HG03175 (cell line): ENCODE data around the gene KRTAP5-1.
"Not testable (repeated sequence)": the region's sequence is repeated elsewhere in the genome, so short reads cannot be mapped to it uniquely, and the experiment has no call there.

ENCODE experiments used
- ATAC-seq: cut with Tn5 transposase; IDR thresholded peaks from one replicate; pipeline ENCODE4 v1.9.1; 2021; ENCODE audit warnings: mild to moderate bottlenecking, moderate library complexity; ENCODE audit not compliant: unreplicated experiment

The KRTAP5-1 gene

GRCh38 chr11:1584661-1585370 is at the start of gene KRTAP5-1:
TSS of gene KRTAP5-1 (minus strand) at chr11:1585283. CDS start at chr11:1585249, 34 bp downstream.
- not testable (repeated sequence) for ATAC-seq

DNA sequence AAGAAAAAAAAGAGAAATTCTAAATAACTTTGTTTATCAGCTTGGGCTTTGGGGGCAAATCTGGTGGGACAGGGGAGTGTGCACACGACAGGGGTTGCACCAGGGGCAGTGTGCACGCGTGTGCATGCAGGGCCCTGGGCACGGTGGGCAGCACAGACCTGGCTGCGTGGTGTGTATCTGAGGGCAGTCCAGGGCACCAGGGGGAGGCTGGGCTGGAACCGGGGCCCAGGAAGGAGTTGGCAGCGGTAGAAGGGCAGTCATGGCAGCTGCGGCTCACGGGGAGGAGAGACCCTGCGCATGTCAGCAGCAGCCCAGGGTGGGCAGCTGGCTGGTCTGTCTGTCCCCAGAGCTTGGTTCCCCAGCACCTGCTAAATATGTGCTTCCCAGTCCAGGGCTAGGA is 48.8 kb upstream of the KRTAP5-1 start:
- ATAC-seq, result no peak

- no peak for ATAC-seq
Observed at GRCh38 chr11:1632053-1632714, 47.1 kb upstream of the KRTAP5-1 start.

GRCh38 chr11:1631066-1631568 is 46.0 kb upstream of the KRTAP5-1 start:
- ATAC-seq, result no peak

- ATAC-seq, result no peak
Observed at GRCh38 chr11:1630271-1630670, 45.2 kb upstream of the KRTAP5-1 start.

DNA sequence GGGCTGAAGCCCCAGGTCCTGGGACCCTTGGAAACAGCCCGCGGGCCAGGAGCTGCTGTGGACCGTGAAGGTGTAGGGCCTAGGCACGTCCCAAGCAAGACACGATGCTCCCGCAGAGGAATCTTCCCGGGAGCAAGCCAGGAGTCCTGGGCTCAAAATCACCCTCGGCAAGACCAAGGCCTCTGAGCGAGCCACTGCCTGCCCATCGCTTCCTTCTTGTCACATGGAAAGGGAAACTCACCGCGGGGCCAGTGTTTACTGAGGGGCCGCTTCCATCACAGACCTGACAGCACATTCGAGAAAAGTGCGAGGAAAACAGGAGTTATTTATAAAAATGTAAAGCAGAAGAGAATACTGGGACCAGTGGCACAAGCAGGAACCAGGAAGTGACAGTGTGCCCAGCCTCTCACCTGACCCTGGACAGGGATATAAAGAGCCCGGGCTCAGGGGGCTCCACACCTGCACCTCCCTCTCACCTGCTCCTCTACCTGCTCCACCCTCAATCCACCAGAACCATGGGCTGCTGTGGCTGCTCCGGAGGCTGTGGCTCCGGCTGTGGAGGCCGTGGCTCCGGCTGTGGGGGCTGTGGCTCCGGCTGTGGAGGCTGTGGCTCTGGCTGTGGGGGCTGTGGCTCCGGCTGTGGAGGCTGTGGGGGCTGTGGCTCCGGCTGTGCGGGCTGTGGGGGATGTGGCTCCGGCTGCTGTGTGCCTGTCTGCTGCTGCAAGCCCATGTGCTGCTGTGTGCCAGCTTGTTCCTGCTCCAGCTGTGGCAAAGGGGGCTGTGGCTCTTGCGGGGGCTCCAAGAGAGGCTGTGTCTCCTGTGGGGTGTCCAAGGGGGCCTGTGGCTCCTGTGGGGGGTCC is 44.5 kb upstream of the KRTAP5-1 start, which contains the start of gene KRTAP5-5:
TSS of gene KRTAP5-5 (plus strand) at position 450 of the 860 bp plus-strand sequence. CDS start at position 516, 66 bp downstream.
- ATAC-seq, result no peak

DNA sequence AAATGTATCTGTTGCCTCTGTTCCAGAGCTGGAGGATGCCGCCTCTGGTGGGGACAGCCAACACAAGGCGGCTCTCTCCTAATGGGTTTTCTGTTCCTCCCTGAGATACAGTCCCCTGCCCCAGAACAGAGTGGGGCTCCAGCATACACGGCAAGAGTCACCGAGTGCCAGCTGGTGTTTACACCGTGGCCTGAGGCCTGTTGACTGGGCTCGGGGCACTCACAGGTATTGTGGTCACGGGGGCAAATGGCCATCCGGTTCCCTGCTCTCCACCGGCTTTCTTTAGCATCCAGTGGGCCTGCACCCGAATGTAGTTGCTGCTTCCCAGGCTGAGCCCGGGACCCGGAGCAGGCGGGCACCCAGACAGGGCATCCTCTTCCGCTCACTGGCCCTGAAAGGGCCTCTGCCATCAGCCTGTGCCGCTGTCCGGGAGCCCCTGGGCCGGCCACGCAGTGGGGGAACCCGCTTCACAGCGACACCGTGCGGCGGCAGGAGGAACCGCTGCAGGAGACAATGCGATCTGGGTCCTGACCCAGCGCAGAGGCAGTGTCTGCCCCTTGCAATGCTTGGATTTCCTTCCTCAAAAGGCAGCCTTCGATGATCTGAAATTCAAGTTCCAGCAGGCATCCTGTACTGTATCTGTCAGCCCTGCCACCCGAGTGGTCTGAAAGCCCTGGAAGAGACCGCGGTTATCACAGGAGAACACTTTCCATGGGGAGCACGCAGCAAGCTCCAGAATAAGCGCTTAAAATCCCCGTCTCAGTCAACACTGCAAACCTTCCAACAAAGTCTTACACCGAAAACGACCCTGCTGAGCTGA is 43.6 kb upstream of the KRTAP5-1 start:
- no peak for ATAC-seq

DNA sequence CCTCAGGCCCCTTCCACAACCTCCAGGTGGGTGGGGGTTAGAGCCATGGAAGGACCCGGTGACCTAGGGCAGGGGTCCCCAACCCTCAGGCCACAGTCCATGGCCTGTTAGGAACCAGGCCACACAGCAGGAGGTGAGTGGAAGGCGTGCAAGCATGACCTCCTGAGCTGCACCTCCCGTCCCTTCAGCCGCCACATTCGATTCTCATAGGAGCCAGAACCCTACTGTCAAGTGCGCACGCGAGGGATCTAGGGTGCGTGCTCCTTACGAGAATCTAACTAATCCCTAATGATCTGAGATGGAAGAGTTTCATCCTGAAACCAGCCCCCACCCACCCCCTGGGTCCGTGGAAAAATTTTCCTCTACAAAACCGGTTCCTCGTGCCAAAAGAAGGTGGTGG is 40.5 kb upstream of the KRTAP5-1 start:
- no peak for ATAC-seq

DNA sequence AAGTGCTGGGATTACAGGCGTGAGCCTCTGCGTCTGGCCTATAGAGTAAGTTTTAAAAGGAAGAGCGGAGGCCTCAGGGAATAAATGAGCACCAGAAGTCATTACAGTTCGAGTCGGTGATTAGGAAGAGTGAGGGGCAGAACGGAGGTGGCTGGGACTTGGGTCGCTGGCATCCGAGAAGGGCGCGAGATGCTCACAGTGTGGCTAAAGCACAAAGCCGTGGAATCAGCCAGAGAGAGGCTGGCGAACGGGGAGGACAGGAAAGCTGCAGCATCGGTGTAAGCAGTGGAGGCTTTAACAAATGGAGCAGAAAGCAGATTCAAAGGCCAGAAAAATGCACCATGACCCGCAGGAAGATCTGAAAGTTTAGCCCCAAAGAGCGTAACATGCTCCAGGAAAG is 39.5 kb upstream of the KRTAP5-1 start:
- ATAC-seq, result no peak

GRCh38 chr11:1623716-1624115 is 38.6 kb upstream of the KRTAP5-1 start:
- ATAC-seq, result no peak

DNA sequence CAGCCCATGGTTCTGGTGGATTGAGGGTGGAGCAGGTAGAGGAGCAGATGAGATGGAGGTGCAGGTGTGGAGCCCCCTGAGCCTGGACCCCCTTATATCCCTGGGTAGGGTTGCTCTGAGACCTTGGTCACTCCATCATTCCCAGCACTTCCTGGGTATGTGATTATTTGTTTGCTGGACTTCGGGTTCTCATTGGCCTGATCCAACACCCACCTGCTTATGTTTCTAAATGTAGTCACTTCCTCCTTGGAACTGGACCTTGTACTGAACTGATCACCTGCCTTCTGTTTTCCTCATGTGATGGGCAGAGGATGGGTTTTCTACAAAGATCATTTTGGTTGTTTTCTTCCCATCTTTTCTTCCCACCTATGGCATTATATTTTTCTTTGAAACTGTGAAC is 37.0 kb upstream of the KRTAP5-1 start, which contains the start of gene KRTAP5-4:
TSS of gene KRTAP5-4 (minus strand) at position 53 of the 400 bp plus-strand sequence. CDS start at position 8, 45 bp downstream.
- ATAC-seq, result no peak

GRCh38 chr11:1619449-1619848 is 34.4 kb upstream of the KRTAP5-1 start:
- no peak for ATAC-seq

DNA sequence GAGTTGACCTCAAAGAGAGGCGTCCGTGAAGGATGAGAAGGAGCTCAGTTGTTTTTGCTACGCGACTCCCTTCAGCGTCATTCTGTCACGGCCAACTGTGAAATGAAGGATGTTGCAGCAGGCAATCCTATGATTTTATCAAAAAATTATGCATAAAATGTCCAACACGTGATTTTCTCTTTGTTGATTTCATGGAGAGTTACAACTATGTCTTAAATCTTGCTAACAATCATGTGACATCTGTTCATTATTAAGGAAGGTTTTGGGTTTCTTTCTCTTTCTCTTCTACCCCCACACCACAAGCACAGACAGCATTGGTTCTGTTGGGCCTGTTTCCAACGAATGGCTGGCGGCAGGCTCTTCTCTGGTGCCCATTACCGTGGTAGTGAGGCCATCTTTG is 33.1 kb upstream of the KRTAP5-1 start:
- ATAC-seq, result no peak

DNA sequence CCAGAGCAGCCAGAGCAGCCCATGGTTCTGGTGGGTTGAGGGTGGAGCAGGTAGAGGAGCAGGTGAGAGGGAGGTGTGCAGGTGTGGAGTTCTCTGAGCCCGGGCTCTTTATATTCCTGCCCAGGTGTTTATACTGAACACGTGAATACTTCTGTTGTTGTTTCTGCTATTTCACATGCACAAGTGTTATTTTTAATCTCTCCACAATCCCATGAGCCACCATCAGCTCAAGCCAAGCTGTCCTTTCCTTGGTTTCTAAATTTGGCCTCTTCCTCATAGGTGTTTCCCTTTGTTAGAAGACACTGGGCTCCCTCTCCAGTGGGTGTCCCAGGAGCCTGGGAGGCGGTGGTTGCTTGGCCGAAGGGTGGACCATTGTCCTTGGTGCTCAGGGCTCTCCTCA is 23.3 kb upstream of the KRTAP5-1 start, which contains the start of gene KRTAP5-3:
TSS of gene KRTAP5-3 (minus strand) at position 101 of the 400 bp plus-strand sequence. CDS start at position 23, 78 bp downstream.
- no peak for ATAC-seq

GRCh38 chr11:1607901-1608300 is 22.8 kb upstream of the KRTAP5-1 start:
- ATAC-seq, result not testable (repeated sequence)

- not testable (repeated sequence) for ATAC-seq
Observed at GRCh38 chr11:1607156-1607845, 22.2 kb upstream of the KRTAP5-1 start.

DNA sequence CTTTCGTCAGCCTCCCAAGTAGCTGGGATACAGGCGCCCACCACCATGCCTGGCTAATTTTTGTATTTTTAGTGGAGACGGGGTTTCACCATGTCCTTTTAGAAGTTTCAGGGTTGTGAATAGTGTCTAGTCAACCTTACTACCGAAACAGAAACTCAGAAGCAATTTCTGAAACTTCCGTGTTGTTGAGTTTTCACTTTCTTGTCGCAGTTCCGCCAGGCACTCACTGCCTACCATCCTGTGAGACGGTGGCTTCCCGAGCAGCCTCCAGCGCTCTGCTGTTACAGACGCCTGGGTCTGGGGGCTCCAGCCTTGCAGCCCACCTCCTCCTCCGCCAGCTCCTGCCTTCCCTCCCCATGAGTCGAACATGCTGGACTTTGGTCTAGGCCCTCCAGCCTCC is 20.8 kb upstream of the KRTAP5-1 start:
- ATAC-seq, result peak; percentile 92

DNA sequence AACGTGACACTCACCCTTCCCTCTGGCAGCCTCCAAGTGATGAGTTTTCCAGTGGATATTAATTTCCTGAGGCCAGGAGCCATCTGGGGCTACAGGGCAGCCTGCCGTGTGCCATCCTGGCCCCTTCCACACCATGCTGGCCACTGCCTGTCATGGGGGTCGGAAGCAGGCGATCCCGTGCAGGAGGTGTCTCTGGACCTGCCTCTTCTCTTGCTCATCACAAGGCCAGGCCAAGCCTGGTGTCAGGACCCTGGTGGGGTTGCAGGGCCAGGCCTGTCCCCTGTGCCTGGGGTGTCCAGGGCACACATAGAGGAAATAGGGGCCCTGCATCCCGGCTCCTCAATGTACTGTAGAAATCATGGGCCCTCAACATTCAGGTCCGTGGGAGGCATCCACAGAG is 19.6 kb upstream of the KRTAP5-1 start:
- ATAC-seq, result no peak

DNA sequence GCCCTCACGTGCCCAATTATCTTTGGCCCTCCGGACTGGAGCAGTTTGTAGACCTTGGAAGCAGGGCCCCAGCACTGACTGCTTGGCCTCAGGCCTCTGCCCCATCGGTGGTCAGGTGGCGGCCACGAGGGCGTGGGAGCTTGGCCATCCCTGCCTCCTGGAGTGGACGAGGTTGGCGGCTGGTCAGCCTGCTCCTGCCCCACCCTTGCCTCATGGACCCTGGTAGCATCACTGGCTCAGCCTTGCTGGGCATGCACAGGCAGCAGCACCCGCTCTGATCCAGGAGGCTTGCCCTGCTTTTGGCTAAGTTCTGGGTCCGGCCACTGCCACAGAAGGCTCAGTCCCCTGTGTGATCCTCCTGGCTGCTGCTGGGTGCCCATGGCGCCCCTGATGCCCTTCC is 19.1 kb upstream of the KRTAP5-1 start:
- no peak for ATAC-seq
